ENCODE results near the gene MANSC4. TPM values are rescaled to one million over a fixed set of nuclear protein-coding genes. Genes with fewer than 3 reads are reported as not detected.

Gene MANSC4
- total and polyA plus RNA-seq, 9 donors, result 0.10 to 0.36 (median 0.25) TPM; not detected in 4

GRCh38 chr12:27766587-27766986 is 13.4 kb downstream of the MANSC4 start:
- Histone ChIP-seq H3K4me3 (no peak overlapping the region), H3K27ac (no peak overlapping the region), H3K9me3 (no peaks in the 10 kb centered on the region), H3K27me3 (no peaks in the 10 kb centered on the region), H3K36me3 (no peaks in the 10 kb centered on the region), H3K4me1 (ENCODE audit: insufficient read depth) (no peaks in the 10 kb centered on the region)
- no peak for TF ChIP-seq EP300 (IDR thresholded peaks at IDR 0.05)
- no peak for TF ChIP-seq CTCF (IDR thresholded peaks at IDR 0.05)
- no peak for TF ChIP-seq POLR2A (IDR thresholded peaks at IDR 0.05)
- 82 to 91% (median 87%) methylated on average over 3 of the region's 3 CpGs for WGBS, 3 donors
- no peak for DNase-seq
- intact Hi-C loops (cut with DNase I), result no loop called here

GRCh38 chr12:27762757-27763156 is 17.3 kb downstream of the MANSC4 start:
- no peaks in the 10 kb centered on the region for H3K9me3 ChIP-seq
- H3K36me3 ChIP-seq, result no peaks in the 10 kb centered on the region
- TF ChIP-seq POLR2A (IDR thresholded peaks at IDR 0.05) (no peak), EP300 (IDR thresholded peaks at IDR 0.05) (no peak), CTCF (IDR thresholded peaks at IDR 0.05) (no peak)
- WGBS, 3 donors, result 90 to 94% (median 93%) methylated on average over 2 of the region's 2 CpGs
- H3K27ac ChIP-seq, result no peak overlapping the region
- DNase-seq, result no peak
- H3K27me3 ChIP-seq, result no peaks in the 10 kb centered on the region
- no peaks in the 10 kb centered on the region for H3K4me1 ChIP-seq (ENCODE audit: insufficient read depth)
- H3K4me3 ChIP-seq, result no peak overlapping the region
- intact Hi-C loops (cut with DNase I), result no loop called here

GRCh38 chr12:27756670-27757195 is 23.3 kb downstream of the MANSC4 start:
- WGBS, 3 donors, result 90 to 94% (median 93%) methylated on average over 7 of the region's 7 CpGs
- H3K9me3 ChIP-seq, result no peaks in the 10 kb centered on the region
- intact Hi-C loops (cut with DNase I), result no loop called here

GRCh38 chr12:27754795-27755194 is 25.2 kb downstream of the MANSC4 start:
- Histone ChIP-seq H3K36me3 (no peaks in the 10 kb centered on the region), H3K9me3 (no peaks in the 10 kb centered on the region), H3K27me3 (no peaks in the 10 kb centered on the region), H3K4me3 (no peak overlapping the region), H3K4me1 (ENCODE audit: insufficient read depth) (no peaks in the 10 kb centered on the region), H3K27ac (no peak overlapping the region)
- no peak for TF ChIP-seq CTCF (IDR thresholded peaks at IDR 0.05)
- no peak for TF ChIP-seq POLR2A (IDR thresholded peaks at IDR 0.05)
- TF ChIP-seq EP300 (IDR thresholded peaks at IDR 0.05), result no peak
- no peak for DNase-seq
- intact Hi-C loops (cut with DNase I), result no loop called here
- 87 to 96% (median 91%) methylated on average over 3 of the region's 3 CpGs for WGBS, 3 donors

More at GRCh38 chr12:27756670-27757195, 23.3 kb downstream of the MANSC4 start:
- DNase-seq, result no peak
- Histone ChIP-seq H3K27ac (no peak overlapping the region), H3K4me3 (no peak overlapping the region), H3K4me1 (ENCODE audit: insufficient read depth) (no peaks in the 10 kb centered on the region), H3K27me3 (no peaks in the 10 kb centered on the region), H3K36me3 (no peaks in the 10 kb centered on the region)
- TF ChIP-seq CTCF (IDR thresholded peaks at IDR 0.05) (no peak), POLR2A (IDR thresholded peaks at IDR 0.05) (no peak), EP300 (IDR thresholded peaks at IDR 0.05) (no peak)
